OCI-LY7 (cell line): ENCODE data around the gene LYSMD2. TPM values are rescaled to one million over a fixed set of nuclear protein-coding genes. Genes with fewer than 3 reads are reported as not detected.

Experiments
- BruUV-seq: library from RNA; stranded (reverse); fragments of 400-500 nt; replicated peaks from 2 replicates; lab custom pipeline; 2021; lab: Mats Ljungman, UMichigan
- CTCF ChIA-PET: fragments of 300-600 bp; sonication (Branson Sonifier 250); formaldehyde crosslinking; loops from one replicate; lab custom pipeline; 2022; ENCODE audit warnings: antibody characterized with exemption; ENCODE audit not compliant: unreplicated experiment; lab: Charles Lee
- POLR2A ChIA-PET: fragments of 300-600 bp; sonication (Branson Sonifier 250); formaldehyde crosslinking; loops from one replicate; lab custom pipeline; 2022; ENCODE audit warnings: antibody characterized with exemption; lab: Charles Lee
- DNase-seq: peaks from one replicate; pipeline ENCODE4 v3.0.0-alpha.2; 2015; ENCODE audit warnings: low spot score
- H2AFZ ChIP-seq: fragments of 200-600 bp; sonication (generic), shearing (Covaris generic); 2 replicates; pipeline ENCODE4 v1.6.1; 2014; ENCODE audit warnings: mild to moderate bottlenecking, antibody characterized with exemption, low read length, moderate library complexity
- H3K27ac ChIP-seq: fragments of 200-600 bp; sonication (generic); 2 replicates; pipeline ENCODE4 v1.5.1; 2014; ENCODE audit warnings: mixed run types, low read depth, mild to moderate bottlenecking, moderate library complexity, low read length, inconsistent platforms; ENCODE audit not compliant: poor library complexity, severe bottlenecking
- H3K36me3 ChIP-seq: fragments of 200-600 bp; sonication (generic); 2 replicates; pipeline ENCODE4 v1.6.1; 2014; ENCODE audit warnings: mild to moderate bottlenecking, antibody characterized with exemption, low read length, moderate library complexity, mixed read lengths; ENCODE audit not compliant: insufficient read depth
- H3K4me1 ChIP-seq: fragments of 200-600 bp; sonication (generic); 2 replicates; pipeline ENCODE4 v1.5.1; 2014; ENCODE audit warnings: mild to moderate bottlenecking, low read length; ENCODE audit not compliant: insufficient read depth, poor library complexity, severe bottlenecking
- H3K4me2 ChIP-seq: fragments of 200-600 bp; sonication (generic); 2 replicates; pipeline ENCODE4 v1.6.1; 2014; ENCODE audit warnings: mild to moderate bottlenecking, low read length
- H3K4me3 ChIP-seq: fragments of 200-600 bp; sonication (generic); 2 replicates; pipeline ENCODE4 v1.5.1; 2014; ENCODE audit warnings: mild to moderate bottlenecking, low read depth, low read length; ENCODE audit not compliant: poor library complexity, severe bottlenecking
- H3K79me2 ChIP-seq: fragments of 200-600 bp; sonication (generic); 2 replicates; pipeline ENCODE4 v1.6.1; 2016; ENCODE audit warnings: low read depth, mild to moderate bottlenecking, low read length, moderate library complexity, mixed read lengths; ENCODE audit not compliant: insufficient read depth
- H3K9me2 ChIP-seq: fragments of 200-600 bp; sonication (generic); 2 replicates; pipeline ENCODE4 v1.6.1; 2016; ENCODE audit warnings: mild to moderate bottlenecking, low read length, mixed read lengths; ENCODE audit not compliant: insufficient read depth
- H3K9me3 ChIP-seq: fragments of 200-600 bp; sonication (generic); 2 replicates; pipeline ENCODE4 v1.6.1; 2014; ENCODE audit warnings: mild to moderate bottlenecking, mixed run types, low read length, mixed read lengths
- H4K20me1 ChIP-seq: fragments of 200-600 bp; sonication (generic); 2 replicates; pipeline ENCODE4 v1.6.1; 2014; ENCODE audit warnings: mild to moderate bottlenecking, antibody characterized with exemption, low read length, moderate library complexity, mixed read lengths; ENCODE audit not compliant: insufficient read depth
- CTCF ChIP-seq: fragments of 200-600 bp; sonication (generic); conservative IDR thresholded peaks from 2 replicates; pipeline ENCODE4 v1.5.1; 2014; ENCODE audit warnings: mild to moderate bottlenecking, antibody characterized with exemption, low read length, moderate library complexity, mixed read lengths
- EZH2phosphoT487 ChIP-seq: fragments of 200-600 bp; sonication (generic); IDR thresholded peaks from 2 replicates; pipeline ENCODE4 v1.6.1; 2018; ENCODE audit warnings: low read depth, borderline replicate concordance, mild to moderate bottlenecking, mixed run types, antibody characterized with exemption, low read length, moderate library complexity, mixed read lengths
- intact Hi-C: fragments of 100-400 bp; cut with micrococcal nuclease; formaldehyde crosslinking; loops from one replicate; pipeline ENCODE4 v1.10.0; 2022; ENCODE audit not compliant: unreplicated experiment
- total RNA-seq, 2 experiments: library from RNA; depleted of rRNA in 1 of 2; stranded (reverse); fragments of >200 nt in 1 of 2; shearing (Covaris generic) in 1 of 2; gene quantifications; 2 replicates each; pipeline ENCODE4 v1.2.3, GENCODE V29; 2014 to 2022

Gene LYSMD2
- total RNA-seq, 2 experiments from 2014 or later, result 0.89 TPM; not detected in 1

GRCh38 chr15:51718219-51718618, 19.2 kb downstream of the LYSMD2 start:
- ChIA-PET POLR2A (no interaction called here), CTCF (no interaction called here)
- Histone ChIP-seq H3K9me2 (no peaks in the 10 kb centered on the region), H3K4me2 (no peak overlapping the region), H4K20me1 (no peaks in the 10 kb centered on the region), H3K4me1 (no peaks in the 10 kb centered on the region), H3K27ac (no peak overlapping the region), H3K79me2 (no peaks in the 10 kb centered on the region), H3K36me3 (no peaks in the 10 kb centered on the region), H3K9me3 (no peaks in the 10 kb centered on the region), H2AFZ (no peak overlapping the region), H3K4me3 (no peak overlapping the region)
- intact Hi-C loops, result no loop called here
- no peak for DNase-seq
- TF ChIP-seq EZH2phosphoT487 (no peak), CTCF (no peak)
- BruUV-seq, result no TSS peak

GRCh38 chr15:51714911-51715310, 22.5 kb downstream of the LYSMD2 start:
- Histone ChIP-seq H3K9me3 (no peaks in the 10 kb centered on the region), H3K36me3 (no peaks in the 10 kb centered on the region), H4K20me1 (no peaks in the 10 kb centered on the region), H3K27ac (no peak overlapping the region), H3K4me3 (no peak overlapping the region), H2AFZ (no peak overlapping the region), H3K79me2 (no peaks in the 10 kb centered on the region), H3K9me2 (no peaks in the 10 kb centered on the region), H3K4me1 (no peaks in the 10 kb centered on the region), H3K4me2 (no peak overlapping the region)
- no TSS peak for BruUV-seq
- POLR2A ChIA-PET, result interaction anchor here (0.7 kb wide), 1 partner anchor 15 kb away, joined by 3 read pairs; no protein-coding TSS in a partner anchor
- intact Hi-C loops, result no loop called here
- DNase-seq, result no peak
- TF ChIP-seq EZH2phosphoT487 (no peak), CTCF (no peak)
- CTCF ChIA-PET, result no interaction called here

GRCh38 chr15:51714162-51714561, 23.3 kb downstream of the LYSMD2 start:
- Histone ChIP-seq H3K79me2 (no peaks in the 10 kb centered on the region), H3K27ac (no peak overlapping the region)

More at GRCh38 chr15:51714162-51714561, 23.3 kb downstream of the LYSMD2 start:
- Histone ChIP-seq H3K4me3 (no peak overlapping the region), H4K20me1 (no peaks in the 10 kb centered on the region), H3K4me1 (no peaks in the 10 kb centered on the region), H3K4me2 (no peak overlapping the region), H3K9me3 (no peaks in the 10 kb centered on the region), H3K9me2 (no peaks in the 10 kb centered on the region), H2AFZ (no peak overlapping the region), H3K36me3 (no peaks in the 10 kb centered on the region)
- TF ChIP-seq EZH2phosphoT487 (no peak), CTCF (no peak)
- BruUV-seq, result no TSS peak
- POLR2A ChIA-PET, result interaction anchor here (0.7 kb wide), 1 partner anchor 16 kb away, joined by 3 read pairs; no protein-coding TSS in a partner anchor
- CTCF ChIA-PET, result no interaction called here
- DNase-seq, result no peak
- intact Hi-C loops, result no loop called here
